Neural progenitor cell (in vitro differentiated cells): ENCODE data around the gene ATG9A. TPM values are rescaled to one million over a fixed set of nuclear protein-coding genes. Genes with fewer than 3 reads are reported as not detected.

ENCODE experiments used
- DNase-seq: peaks from one replicate; pipeline ENCODE4 v3.0.0-alpha.2; 2016; ENCODE audit warnings: low spot score
- H2AFZ ChIP-seq: fragments of 200-600 bp; sonication (generic); replicated peaks from 2 replicates; pipeline ENCODE4 v1.6.1; 2016; ENCODE audit warnings: antibody characterized with exemption
- H3F3A ChIP-seq: fragments of 200-600 bp; sonication (generic); 2 replicates; pipeline ENCODE4 v1.6.1; 2016; ENCODE audit warnings: antibody characterized with exemption, low read depth
- H3K27ac ChIP-seq: fragments of 200-600 bp; sonication (generic); 2 replicates; pipeline ENCODE4 v1.5.1; 2016; ENCODE audit warnings: mild to moderate bottlenecking
- H3K27me3 ChIP-seq: fragments of 200-600 bp; sonication (generic); 2 replicates; pipeline ENCODE4 v1.6.1; 2016; ENCODE audit warnings: mild to moderate bottlenecking, moderate library complexity
- H3K36me3 ChIP-seq: fragments of 200-600 bp; sonication (generic); 2 replicates; pipeline ENCODE4 v1.5.1; 2016
- H3K4me1 ChIP-seq: fragments of 200-600 bp; sonication (generic); 2 replicates; pipeline ENCODE4 v1.6.1; 2016; ENCODE audit warnings: mixed run types
- H3K4me2 ChIP-seq: fragments of 200-600 bp; sonication (generic); 2 replicates; pipeline ENCODE4 v1.6.1; 2016
- H3K4me3 ChIP-seq: fragments of 200-600 bp; sonication (generic); 2 replicates; pipeline ENCODE4 v1.5.1; 2016
- H3K79me2 ChIP-seq: fragments of 200-600 bp; sonication (generic); 2 replicates; pipeline ENCODE4 v1.6.1; 2016; ENCODE audit warnings: low read depth
- H3K9ac ChIP-seq: fragments of 200-600 bp; sonication (generic); 2 replicates; pipeline ENCODE4 v1.6.1; 2016
- H3K9me3 ChIP-seq: fragments of 200-600 bp; sonication (generic); 2 replicates; pipeline ENCODE4 v1.5.1; 2016; ENCODE audit warnings: low read depth
- H4K20me1 ChIP-seq: fragments of 200-600 bp; sonication (generic); 2 replicates; pipeline ENCODE4 v1.6.1; 2016; ENCODE audit warnings: low read depth
- H3K27ac Mint-ChIP-seq: 3 replicates; pipeline ENCODE4 v1.8.0; 2021; ENCODE audit warnings: mixed read lengths
- H3K27me3 Mint-ChIP-seq: 2 replicates; pipeline ENCODE4 v1.8.0; 2022; ENCODE audit warnings: low read depth, mild to moderate bottlenecking, inconsistent platforms, moderate library complexity, mixed read lengths; ENCODE audit not compliant: insufficient read depth
- H3K36me3 Mint-ChIP-seq: 3 replicates; pipeline ENCODE4 v1.8.0; 2021; ENCODE audit warnings: mixed read lengths
- H3K4me1 Mint-ChIP-seq: 3 replicates; pipeline ENCODE4 v1.8.0; 2021; ENCODE audit warnings: mixed read lengths
- H3K4me3 Mint-ChIP-seq: 3 replicates; pipeline ENCODE4 v1.8.0; 2021; ENCODE audit warnings: mild to moderate bottlenecking, moderate library complexity, mixed read lengths
- H3K9me3 Mint-ChIP-seq: 3 replicates; pipeline ENCODE4 v1.8.0; 2020; ENCODE audit warnings: mixed read lengths
- CTCF ChIP-seq: fragments of 200-600 bp; sonication (generic); IDR thresholded peaks from 2 replicates; pipeline ENCODE4 v1.5.1; 2017; ENCODE audit warnings: antibody characterized with exemption, mild to moderate bottlenecking
- EZH2 ChIP-seq: fragments of 200-600 bp; sonication (generic); IDR thresholded peaks from 2 replicates; pipeline ENCODE4 v1.6.1; 2017; ENCODE audit warnings: antibody characterized with exemption, mild to moderate bottlenecking, moderate library complexity
- EZH2phosphoT487 ChIP-seq: fragments of 200-600 bp; sonication (generic); IDR thresholded peaks from 2 replicates; pipeline ENCODE4 v1.6.1; 2017; ENCODE audit warnings: antibody characterized with exemption
- total RNA-seq: library from RNA; depleted of rRNA; stranded (reverse); fragments of >200 nt; gene quantifications from 2 replicates; pipeline ENCODE4 v1.2.3, GENCODE V29; 2015; ENCODE audit warnings: low replicate concordance

ATG9A gene
- total RNA-seq, 1 donor from 2014 or later: 32.7 TPM

- peak overlapping the region; percentile 80 for H3K4me3 ChIP-seq
- H3K27ac Mint-ChIP-seq: no peak overlapping the region
- peak overlapping the region; percentile 96 for H3K4me3 Mint-ChIP-seq
- peaks cover 15% of the 10 kb centered on the region for H3K4me1 Mint-ChIP-seq
- H3K79me2 ChIP-seq: peaks cover 11% of the 10 kb centered on the region
- H3K27me3 Mint-ChIP-seq: no peaks in the 10 kb centered on the region
- peaks cover 12% of the 10 kb centered on the region for H3F3A ChIP-seq
- peak overlapping the region; percentile 87 for H2AFZ ChIP-seq
- H3K36me3 ChIP-seq: no peaks in the 10 kb centered on the region
- H3K4me1 ChIP-seq: no peaks in the 10 kb centered on the region
- no peaks in the 10 kb centered on the region for H3K9me3 Mint-ChIP-seq
- H3K27ac ChIP-seq: peak overlapping the region; percentile 93
- H3K36me3 Mint-ChIP-seq: peaks cover 2% of the 10 kb centered on the region
- H3K4me2 ChIP-seq: peak overlapping the region; percentile 95
- TF ChIP-seq CTCF (no peak), EZH2phosphoT487 (no peak), EZH2 (no peak)
- no peaks in the 10 kb centered on the region for H3K9me3 ChIP-seq
- no peaks in the 10 kb centered on the region for H4K20me1 ChIP-seq
- peak overlapping the region; percentile 100 for H3K9ac ChIP-seq
- DNase-seq: no peak
- H3K27me3 ChIP-seq: no peaks in the 10 kb centered on the region
Observed at GRCh38 chr2:219244789-219245147, 15.3 kb upstream of the ATG9A start.

GRCh38 chr2:219243291-219243761 lies 13.9 kb upstream of the ATG9A start:
- no peak for DNase-seq
- peaks cover 11% of the 10 kb centered on the region for H3K79me2 ChIP-seq
- no peaks in the 10 kb centered on the region for H3K9me3 ChIP-seq
- no peak overlapping the region for H3K4me3 ChIP-seq
- no peaks in the 10 kb centered on the region for H3K27me3 ChIP-seq
- no peak overlapping the region for H3K9ac ChIP-seq
- peaks cover 3% of the 10 kb centered on the region for H3K36me3 Mint-ChIP-seq
- H3F3A ChIP-seq: peaks cover 12% of the 10 kb centered on the region
- no peak overlapping the region for H3K27ac Mint-ChIP-seq
- H3K4me1 Mint-ChIP-seq: peaks cover 15% of the 10 kb centered on the region
- no peak overlapping the region for H3K4me2 ChIP-seq
- no peak for TF ChIP-seq CTCF
- TF ChIP-seq EZH2phosphoT487: no peak
- TF ChIP-seq EZH2: no peak
- H3K9me3 Mint-ChIP-seq: no peaks in the 10 kb centered on the region
- H3K27ac ChIP-seq: no peak overlapping the region
- no peaks in the 10 kb centered on the region for H3K36me3 ChIP-seq
- no peaks in the 10 kb centered on the region for H3K27me3 Mint-ChIP-seq
- no peak overlapping the region for H2AFZ ChIP-seq
- H4K20me1 ChIP-seq: no peaks in the 10 kb centered on the region
- H3K4me3 Mint-ChIP-seq: peak overlapping the region; percentile 73
- H3K4me1 ChIP-seq: no peaks in the 10 kb centered on the region

- H3K4me2 ChIP-seq: no peak overlapping the region
- DNase-seq: no peak
- H3K36me3 ChIP-seq: no peaks in the 10 kb centered on the region
- no peak overlapping the region for H3K4me3 Mint-ChIP-seq
- TF ChIP-seq EZH2 (no peak), EZH2phosphoT487 (no peak), CTCF (no peak)
- no peaks in the 10 kb centered on the region for H3K9me3 ChIP-seq
- H3K9me3 Mint-ChIP-seq: no peaks in the 10 kb centered on the region
- peaks cover 19% of the 10 kb centered on the region for H3K79me2 ChIP-seq
- H3K9ac ChIP-seq: no peak overlapping the region
- H3K27me3 Mint-ChIP-seq: peaks cover 2% of the 10 kb centered on the region
- H3K4me3 ChIP-seq: no peak overlapping the region
- H3K27me3 ChIP-seq: no peaks in the 10 kb centered on the region
- peaks cover 11% of the 10 kb centered on the region for H3F3A ChIP-seq
- no peaks in the 10 kb centered on the region for H4K20me1 ChIP-seq
- peaks cover 30% of the 10 kb centered on the region for H3K36me3 Mint-ChIP-seq
- no peak overlapping the region for H3K27ac ChIP-seq
- peaks cover 4% of the 10 kb centered on the region for H3K4me1 ChIP-seq
- no peak overlapping the region for H3K27ac Mint-ChIP-seq
- no peak overlapping the region for H2AFZ ChIP-seq
- peaks cover 11% of the 10 kb centered on the region for H3K4me1 Mint-ChIP-seq
Observed at GRCh38 chr2:219234331-219234730, 4.9 kb upstream of the ATG9A start.
